HG02970 (cell line): ENCODE measurements around the gene CLEC2L.

Experiments used
- ATAC-seq: cut with Tn5 transposase; IDR thresholded peaks from one replicate; pipeline ENCODE4 v1.9.1; 2021; ENCODE audit warnings: mild to moderate bottlenecking, moderate library complexity, moderate number of reproducible peaks; ENCODE audit not compliant: unreplicated experiment, low FRiP score

The CLEC2L gene

DNA sequence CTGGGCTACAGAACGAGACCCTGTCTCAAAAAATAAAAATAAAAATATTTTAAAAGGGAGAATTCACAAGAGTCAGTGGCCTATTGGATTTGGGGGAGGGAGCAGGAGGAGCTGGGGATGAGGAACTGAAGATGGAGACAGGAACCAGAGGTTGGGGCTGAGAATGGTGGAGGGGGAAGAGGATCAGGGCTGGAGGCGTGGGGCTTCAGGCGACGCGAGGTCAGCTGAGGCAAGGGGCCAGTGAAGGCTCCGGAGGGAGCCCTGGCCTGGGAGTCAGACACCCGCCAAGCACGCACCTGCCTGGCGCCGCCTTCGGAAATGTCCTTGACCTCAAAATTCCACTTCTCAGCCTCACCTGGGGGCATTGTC is 671 bp upstream of the CLEC2L start:
- ATAC-seq, result no peak

- ATAC-seq, result no peak
These were observed 707 bp downstream of the CLEC2L start for GRCh38 chr7:139523968-139524815.

- ATAC-seq, result no peak
These were observed 1.8 kb downstream of the CLEC2L start for GRCh38 chr7:139525239-139525638.

DNA sequence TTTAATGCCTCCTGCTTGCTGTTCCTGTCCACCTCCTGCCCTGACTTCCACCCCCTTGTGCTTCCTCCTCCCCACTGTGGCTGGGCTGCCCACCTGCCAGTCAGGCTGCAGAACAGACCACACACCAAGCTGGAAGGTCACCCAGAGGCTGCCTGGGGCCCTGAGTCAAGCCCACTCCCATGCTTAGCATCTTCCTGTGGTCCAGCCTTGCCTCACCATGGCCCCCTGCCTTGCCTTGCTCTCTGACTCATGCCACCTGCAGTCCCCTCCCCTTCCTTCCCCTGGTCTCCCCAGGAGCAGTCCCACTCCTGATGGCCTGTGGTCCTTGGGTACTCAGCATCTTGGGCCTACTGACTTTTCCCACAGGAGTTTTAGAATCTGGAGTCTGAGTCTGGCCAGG is 2.3 kb downstream of the CLEC2L start:
- no peak for ATAC-seq

- ATAC-seq, result no peak
These were observed 3.4 kb downstream of the CLEC2L start for GRCh38 chr7:139526578-139527544.

GRCh38 chr7:139531094-139531493 is 7.6 kb downstream of the CLEC2L start:
- ATAC-seq, result no peak

- no peak for ATAC-seq
These were observed 9.2 kb downstream of the CLEC2L start for GRCh38 chr7:139532636-139533155.

DNA sequence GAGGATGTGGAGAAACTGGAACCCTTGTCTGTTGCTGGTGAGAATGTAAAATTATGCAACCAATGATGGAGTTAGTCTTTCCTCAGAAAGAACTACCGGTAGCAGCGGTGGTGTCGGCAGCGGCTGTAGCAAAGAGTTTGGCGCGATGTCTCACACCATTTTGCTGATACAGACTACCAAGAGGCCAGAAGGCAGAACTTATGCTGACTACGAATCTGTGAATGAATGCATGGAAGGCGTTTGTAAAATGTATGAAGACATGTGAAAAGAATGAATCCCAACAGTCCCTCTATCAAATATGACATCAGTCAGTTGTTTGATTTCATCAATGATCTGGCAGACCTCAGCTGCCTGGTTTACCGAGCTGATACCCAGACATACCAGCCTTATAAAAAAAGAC is 10.6 kb downstream of the CLEC2L start:
- ATAC-seq, result no peak

- no peak for ATAC-seq
These were observed 11.6 kb downstream of the CLEC2L start for GRCh38 chr7:139534966-139535651.

- no peak for ATAC-seq
These were observed 12.7 kb downstream of the CLEC2L start for GRCh38 chr7:139536152-139536551.

DNA sequence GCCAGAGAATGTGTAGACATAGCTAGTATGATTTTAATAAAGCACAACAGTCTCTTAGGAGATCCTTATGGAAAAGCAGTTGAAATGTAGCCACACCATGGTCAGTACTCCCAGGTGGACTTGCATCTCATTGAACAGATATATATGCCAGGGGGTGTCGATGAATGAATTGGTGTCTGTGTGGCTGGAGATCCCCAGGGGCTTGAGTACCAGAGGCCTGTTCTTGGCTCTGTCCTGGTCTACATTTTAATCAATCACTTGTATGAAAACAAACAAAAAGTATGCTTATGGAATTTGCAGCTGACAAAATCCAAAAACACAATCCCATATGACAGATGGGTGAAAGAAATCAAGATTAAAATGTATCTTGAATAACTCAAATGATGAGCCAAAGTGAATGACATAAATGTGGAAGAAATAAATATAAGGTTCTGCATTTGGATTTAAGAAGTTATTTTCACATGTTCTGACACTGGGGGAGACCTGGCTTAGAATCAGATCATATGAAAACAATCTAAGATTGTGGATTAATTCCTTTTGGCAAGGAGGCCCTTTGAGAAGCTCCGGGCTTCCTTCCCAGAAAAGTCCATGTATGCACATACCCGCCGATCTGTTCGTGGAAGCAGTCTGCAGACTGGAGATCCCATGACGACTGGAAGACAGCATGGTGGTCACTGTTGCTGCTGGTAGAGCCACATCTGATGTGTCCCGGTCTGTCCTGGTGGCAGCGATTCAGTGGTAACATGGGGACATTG is 15.6 kb downstream of the CLEC2L start:
- no peak for ATAC-seq

DNA sequence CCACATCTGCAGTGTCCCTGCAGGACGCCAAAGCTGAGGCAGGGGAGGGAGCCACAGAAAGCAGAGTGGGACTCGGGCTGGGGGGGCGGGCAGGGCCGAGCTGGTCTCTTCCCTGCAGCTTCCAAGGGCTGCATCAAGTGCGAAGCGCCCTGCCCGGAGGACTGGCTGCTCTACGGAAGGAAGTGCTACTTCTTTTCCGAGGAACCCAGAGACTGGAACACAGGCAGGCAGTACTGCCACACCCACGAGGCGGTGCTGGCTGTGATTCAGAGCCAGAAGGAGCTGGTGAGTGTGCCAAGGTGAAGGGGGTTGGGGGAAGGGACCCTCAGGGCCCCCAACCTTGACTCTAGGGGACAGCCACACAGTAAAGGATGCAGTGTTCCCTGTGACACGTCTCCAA is 16.7 kb downstream of the CLEC2L start:
- ATAC-seq, result no peak

GRCh38 chr7:139541600-139542307 is 18.3 kb downstream of the CLEC2L start:
- no peak for ATAC-seq

DNA sequence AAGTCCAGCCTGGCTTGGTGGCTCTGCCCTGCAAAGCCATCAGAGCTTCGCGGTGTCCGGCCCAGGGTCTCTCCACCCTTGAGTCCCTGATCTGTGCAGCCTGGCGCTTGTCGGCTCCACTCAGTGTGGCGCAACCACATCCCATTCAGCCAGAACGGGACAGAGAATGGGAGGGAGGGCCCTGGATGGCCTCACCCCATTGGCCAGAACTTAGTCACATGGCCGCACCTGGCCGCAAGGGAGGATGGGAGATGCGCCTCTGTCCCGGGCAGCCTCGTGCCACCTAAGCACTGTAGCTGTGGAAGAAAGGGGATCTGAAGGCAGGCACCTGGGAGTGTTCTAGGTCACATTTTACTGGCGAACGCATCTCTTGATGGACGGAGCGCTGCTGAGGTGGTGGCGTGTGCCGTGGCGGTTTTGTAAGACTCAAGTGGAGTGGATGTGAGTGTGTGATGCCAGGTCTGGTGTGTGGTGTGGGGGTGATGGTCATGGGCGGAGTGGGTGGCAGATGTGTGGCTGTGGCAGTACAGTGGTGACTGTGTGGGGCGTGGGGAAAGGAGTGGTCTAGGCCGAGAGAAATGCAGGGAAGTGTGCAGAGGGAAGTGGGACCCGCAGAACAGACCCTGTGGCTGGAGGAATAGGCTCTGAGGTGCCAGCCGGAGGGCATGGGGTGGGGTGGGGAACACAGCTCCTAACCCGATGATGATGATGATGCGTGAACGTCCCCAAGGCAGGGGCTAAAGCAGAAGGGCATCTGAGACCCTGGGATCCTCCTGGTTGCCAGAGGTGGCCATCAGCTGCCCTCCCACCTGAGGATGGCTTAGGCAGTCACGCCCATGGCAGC is 19.0 kb downstream of the CLEC2L start:
- no peak for ATAC-seq

DNA sequence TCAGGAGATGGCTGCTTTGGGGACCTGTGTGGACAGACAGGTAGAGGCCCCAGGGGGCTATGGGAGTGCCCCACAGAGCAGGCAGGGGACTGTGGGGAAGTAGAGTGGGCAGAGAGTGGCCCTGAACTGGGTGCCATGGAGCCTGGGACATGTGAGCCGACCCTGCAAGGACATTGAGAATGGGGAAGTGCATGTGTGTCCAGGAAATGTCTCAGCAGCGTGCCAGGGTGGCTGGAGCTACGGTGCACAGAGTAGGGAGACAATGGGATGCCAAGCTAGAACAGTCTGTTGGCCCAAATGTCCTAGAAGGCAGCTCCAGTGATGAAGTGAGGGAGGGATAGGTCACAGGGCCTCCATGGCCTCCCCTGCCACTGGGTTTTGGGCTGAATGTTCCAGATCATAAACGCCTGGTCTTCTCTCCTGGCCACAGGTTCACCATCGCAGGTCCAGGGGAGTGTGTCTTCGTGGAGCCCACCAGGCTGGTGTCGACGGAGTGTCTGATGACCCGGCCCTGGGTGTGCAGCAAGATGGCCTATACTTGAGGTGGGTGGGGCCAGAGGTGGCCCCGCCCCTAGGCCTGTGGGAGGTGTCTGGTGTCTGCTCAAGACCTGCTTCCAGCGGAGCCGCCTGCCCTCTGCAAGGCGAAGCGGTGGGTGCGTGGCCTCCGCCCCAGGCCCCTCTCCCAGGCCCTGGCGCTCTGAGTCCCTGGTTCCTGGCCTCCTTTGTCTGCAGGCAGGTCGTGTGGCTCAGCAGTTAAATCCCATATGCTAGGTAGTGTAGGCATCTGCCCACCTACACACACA is 20.5 kb downstream of the CLEC2L start:
- no peak for ATAC-seq

- ATAC-seq, result no peak
These were observed 21.2 kb downstream of the CLEC2L start for GRCh38 chr7:139544645-139545044.

DNA sequence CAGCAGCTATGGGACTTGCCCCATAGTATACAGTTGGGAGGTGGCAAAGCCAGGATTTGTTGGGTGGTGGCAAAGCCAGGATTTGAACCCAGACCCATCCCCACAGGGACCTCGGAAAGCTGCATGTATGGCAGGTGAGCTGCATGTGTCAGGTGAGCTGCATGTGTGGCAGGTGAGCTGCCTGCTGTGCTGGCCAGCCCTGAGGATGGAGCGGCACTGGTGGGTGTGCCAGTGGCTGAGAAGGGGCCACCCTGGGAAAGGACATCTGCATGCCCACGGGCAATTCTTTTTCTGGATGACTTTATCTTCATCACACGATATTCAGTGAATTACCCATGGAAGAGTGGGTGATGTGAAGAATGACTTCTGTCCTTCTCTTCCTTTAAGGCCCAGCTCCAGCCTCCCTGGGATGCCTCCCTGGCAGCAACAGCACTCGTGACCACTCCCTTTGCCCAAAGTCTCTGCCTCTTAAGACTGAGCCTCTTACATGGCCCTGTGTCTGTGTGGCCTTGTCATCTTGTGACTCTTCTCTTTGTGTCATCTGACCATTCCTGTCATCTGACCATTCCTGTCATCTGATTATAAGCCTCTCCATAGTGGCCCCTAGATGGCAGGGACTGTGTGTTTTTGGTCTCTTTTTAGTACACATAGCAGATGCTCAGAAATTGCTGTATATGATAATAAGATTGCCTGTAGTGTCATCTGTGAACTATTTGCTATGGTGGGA is 25.0 kb downstream of the CLEC2L start:
- ATAC-seq, result no peak
